ENCODE measurements around the gene FHIT.

DNA sequence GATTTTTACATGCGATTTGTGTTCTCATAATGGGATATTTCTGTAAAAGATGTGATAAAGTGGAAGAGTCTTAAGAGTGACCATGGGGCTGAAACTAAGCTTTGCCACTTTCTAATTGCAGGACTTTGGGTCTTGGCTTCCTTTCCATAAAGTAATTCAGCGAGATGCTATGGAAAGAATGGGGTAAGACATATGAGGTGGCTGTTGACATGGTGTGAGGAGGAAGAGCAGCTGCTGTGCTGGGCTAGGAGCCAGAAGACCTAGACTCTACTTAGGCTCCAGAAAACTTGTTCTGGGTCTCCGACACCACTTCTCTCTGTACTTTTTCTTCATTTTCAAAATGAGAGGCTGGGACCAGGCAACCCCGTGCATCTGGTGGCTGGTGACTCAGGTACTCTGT, 1547.0 kb downstream of the FHIT start:
- TF ChIP-seq CTCF (IDR thresholded peaks at IDR 0.05) (no peak), POLR2A (IDR thresholded peaks at IDR 0.05) (no peak)
